IMR-90 (cell line): ENCODE measurements around the gene GPR62. TPM values are rescaled to one million over a fixed set of nuclear protein-coding genes. Genes with fewer than 3 reads are reported as not detected.

Experiments used
- ATAC-seq: fragments of 200-7000 bp; cut with Tn5 transposase; 2 replicates; pipeline ENCODE4 v1.9.1; 2020; ENCODE audit warnings: low read depth, mild to moderate bottlenecking, moderate library complexity
- BruUV-seq: library from RNA; stranded (reverse); fragments of 400-500 nt; replicated peaks from 2 replicates; lab custom pipeline; 2021; lab: Mats Ljungman, UMichigan
- CTCF ChIA-PET: fragments of 300-600 bp; formaldehyde crosslinking; extraction: SDS; loops from one replicate; lab custom pipeline; 2021; ENCODE audit warnings: antibody characterized with exemption; lab: Yijun Ruan, JAX
- POLR2A ChIA-PET: fragments of 300-600 bp; sonication (Branson Sonifier 250); formaldehyde crosslinking; loops from one replicate; lab custom pipeline; 2022; ENCODE audit warnings: antibody characterized with exemption; ENCODE audit not compliant: unreplicated experiment; lab: Charles Lee
- DNase-seq: peaks from one replicate; pipeline ENCODE4 v3.0.0; 2013
- H2AFZ ChIP-seq: replicated peaks from 2 replicates; pipeline ENCODE3; 2013; ENCODE audit warnings: low read length, mild to moderate bottlenecking; ENCODE audit not compliant: poor library complexity
- H2AK5ac ChIP-seq: 2 replicates; pipeline ENCODE4 v1.6.1; 2013; ENCODE audit warnings: low read depth, low read length, inconsistent platforms
- H2AK9ac ChIP-seq: replicated peaks from 2 replicates; pipeline ENCODE3; 2013; ENCODE audit warnings: mild to moderate bottlenecking, low read depth, low read length, moderate library complexity; ENCODE audit not compliant: poor library complexity
- H2BK120ac ChIP-seq: 2 replicates; pipeline ENCODE4 v1.6.1; 2013; ENCODE audit warnings: low read depth, low read length, inconsistent platforms
- H2BK15ac ChIP-seq: 3 replicates; pipeline ENCODE4 v1.6.1; 2013; ENCODE audit warnings: low read depth, low read length, inconsistent platforms
- H2BK20ac ChIP-seq: 2 replicates; pipeline ENCODE4 v1.6.1; 2013; ENCODE audit warnings: low read depth, mild to moderate bottlenecking, inconsistent platforms, low read length, moderate library complexity
- H2BK5ac ChIP-seq: 2 replicates; pipeline ENCODE4 v1.6.1; 2013; ENCODE audit warnings: mild to moderate bottlenecking, low read depth, low read length, inconsistent platforms; ENCODE audit not compliant: poor library complexity, severe bottlenecking
- H3K14ac ChIP-seq: replicated peaks from 2 replicates; pipeline ENCODE4 v1.6.1; 2013; ENCODE audit warnings: low read depth, low read length, inconsistent platforms
- H3K18ac ChIP-seq: 2 replicates; pipeline ENCODE4 v1.6.1; 2013; ENCODE audit warnings: low read depth, low read length, control low read depth
- H3K23ac ChIP-seq: 2 replicates; pipeline ENCODE4 v1.6.1; 2013; ENCODE audit warnings: low read depth, low read length, inconsistent platforms
- H3K27ac ChIP-seq: 2 replicates; pipeline ENCODE4 v1.5.1; 2013; ENCODE audit warnings: mild to moderate bottlenecking, control low read depth, low read length; ENCODE audit not compliant: insufficient read depth
- H3K27me3 ChIP-seq: 2 replicates; pipeline ENCODE4 v1.6.1; 2013; ENCODE audit warnings: low read length; ENCODE audit not compliant: control insufficient read depth, insufficient read depth
- H3K36me3 ChIP-seq: 2 replicates; pipeline ENCODE4 v1.6.1; 2013; ENCODE audit warnings: low read length, mixed read lengths; ENCODE audit not compliant: control insufficient read depth, insufficient read depth
- H3K4ac ChIP-seq: 2 replicates; pipeline ENCODE4 v1.6.1; 2013; ENCODE audit warnings: low read depth, low read length, inconsistent platforms
- H3K4me1 ChIP-seq: 2 replicates; pipeline ENCODE4 v1.6.1; 2013; ENCODE audit warnings: low read length, mixed read lengths; ENCODE audit not compliant: control insufficient read depth, insufficient read depth
- H3K4me2 ChIP-seq: 2 replicates; pipeline ENCODE4 v1.6.1; 2013; ENCODE audit warnings: low read depth, mild to moderate bottlenecking, control low read depth, low read length, moderate library complexity
- H3K4me3 ChIP-seq: 2 replicates; pipeline ENCODE4 v1.5.1; 2013; ENCODE audit warnings: low read depth, mild to moderate bottlenecking, control low read depth, low read length, moderate library complexity; ENCODE audit not compliant: insufficient read depth
- H3K56ac ChIP-seq: 2 replicates; pipeline ENCODE4 v1.6.1; 2013; ENCODE audit warnings: low read length, inconsistent platforms; ENCODE audit not compliant: insufficient read depth; ENCODE audit errors: extremely low read depth
- H3K79me1 ChIP-seq, 2 experiments: 2 replicates each; pipeline ENCODE4 v1.6.1; 2013; ENCODE audit warnings: low read length in 2 of 2, inconsistent platforms in 1 of 2, low read depth in 1 of 2
- H3K9ac ChIP-seq: 2 replicates; pipeline ENCODE4 v1.6.1; 2013; ENCODE audit warnings: low read depth, low read length, control low read depth
- H3K9me1 ChIP-seq: 2 replicates; pipeline ENCODE4 v1.6.1; 2013; ENCODE audit warnings: low read length, inconsistent platforms; ENCODE audit not compliant: insufficient read depth
- H3K9me3 ChIP-seq: 2 replicates; pipeline ENCODE4 v1.6.1; 2013; ENCODE audit warnings: low read length; ENCODE audit not compliant: control insufficient read depth, insufficient read depth
- H4K20me1 ChIP-seq: 2 replicates; pipeline ENCODE4 v1.6.1; 2013; ENCODE audit warnings: low read length, inconsistent platforms; ENCODE audit not compliant: insufficient read depth
- H4K5ac ChIP-seq: 2 replicates; pipeline ENCODE4 v1.6.1; 2013; ENCODE audit warnings: mild to moderate bottlenecking, low read depth, low read length, control low read depth
- H4K8ac ChIP-seq, 2 experiments: 2 replicates each; pipeline ENCODE4 v1.6.1; 2013; ENCODE audit warnings: low read depth in 2 of 2, low read length in 2 of 2, control low read depth in 1 of 2, inconsistent platforms in 1 of 2
- H4K91ac ChIP-seq: 2 replicates; pipeline ENCODE4 v1.6.1; 2013; ENCODE audit warnings: low read depth, low read length, inconsistent platforms; ENCODE audit not compliant: insufficient read depth
- FOS ChIP-seq: fragments of 150-350 bp; IDR thresholded peaks from 2 replicates; pipeline ENCODE4 v1.6.1; 2016; ENCODE audit warnings: low read depth, low read length
- MAFK ChIP-seq: IDR thresholded peaks from 2 replicates; pipeline ENCODE4 v1.6.1; 2012; ENCODE audit warnings: low read depth, low read length, improper control_type of control experiment
- MXI1 ChIP-seq: IDR thresholded peaks from 2 replicates; pipeline ENCODE4 v1.6.1; 2012; ENCODE audit warnings: low read depth, mild to moderate bottlenecking, low read length, moderate library complexity, borderline replicate concordance
- NFE2L2 ChIP-seq: fragments of 150-350 bp; IDR thresholded peaks from 2 replicates; pipeline ENCODE4 v1.6.1; 2016; ENCODE audit warnings: low read depth, mild to moderate bottlenecking, low read length
- POLR2A ChIP-seq: IDR thresholded peaks from 2 replicates; pipeline ENCODE4 v1.6.1; 2012; ENCODE audit warnings: mild to moderate bottlenecking, low read depth, low read length
- SMC3 ChIP-seq: fragments of 150-350 bp; IDR thresholded peaks from 2 replicates; pipeline ENCODE4 v1.6.1; 2016; ENCODE audit warnings: low read depth, mild to moderate bottlenecking, antibody characterized with exemption, low read length, moderate library complexity
- USF2 ChIP-seq: fragments of 150-350 bp; IDR thresholded peaks from 2 replicates; pipeline ENCODE4 v1.6.1; 2017; ENCODE audit warnings: mild to moderate bottlenecking, antibody characterized with exemption, low read length, low read depth
- WGBS, 2 experiments: methylation state at CpG; one replicate each; pipeline versions ENCODE4 v1.1.5 to v1.1.7; 2013; ENCODE audit warnings: missing lambda C conversion rate in 2 of 2; ENCODE audit not compliant: insufficient read length in 1 of 2; ENCODE audit errors: extremely low coverage in 2 of 2; 5-methylcytosine and 5-hydroxymethylcytosine counted together
- dilution Hi-C: fragments of 300-500 bp; cut with HindIII; formaldehyde crosslinking; loops from one replicate; pipeline ENCODE4 v1.14.3; 2018; ENCODE audit warnings: low sequenced_read_pairs; ENCODE audit not compliant: unreplicated experiment
- in situ Hi-C: fragments of 300-500 bp; cut with MboI; formaldehyde crosslinking; loops from 3 replicates; pipeline ENCODE4 v1.14.3; 2019; ENCODE audit warnings: low sequenced_read_pairs, inconsistent platforms, mixed read lengths
- intact Hi-C: fragments of 100-400 bp; cut with micrococcal nuclease; formaldehyde crosslinking; loops from 2 replicates; pipeline ENCODE4 v1.10.0; 2022
- polyA plus RNA-seq, 3 experiments: library from polyadenylated mRNA; depleted of rRNA; stranded (reverse); fragments of >200 nt; gene quantifications; 2 replicates each; pipeline ENCODE4 v1.2.3, GENCODE V29; 2012; ENCODE audit warnings: low replicate concordance in 1 of 3
- total RNA-seq: library from RNA; depleted of rRNA; stranded (reverse); fragments of >200 nt; gene quantifications from 2 replicates; pipeline ENCODE4 v1.2.3, GENCODE V29; 2012
- TF ChIP-seq, protein P1 (sequence below): conservative IDR thresholded peaks from 2 replicates; pipeline ENCODE4 v1.5.1; 2012; ENCODE audit warnings: mild to moderate bottlenecking, low read depth, low read length, improper control_type of control experiment

GPR62 gene
- total and polyA plus RNA-seq, 2 of the 4 experiments (the other 2 are of a cell fraction) = under 0.01 TPM; not detected in 1

GRCh38 chr3:51980253-51980652, 25.1 kb downstream of the GPR62 start:
- dilution Hi-C loops (no loop called here), intact Hi-C loops (no loop called here), in situ Hi-C loops (no loop called here)
- no TSS peak for BruUV-seq
- no peak for ATAC-seq
- Histone ChIP-seq H3K56ac (no peak overlapping the region), H3K4me1 (peaks cover 16% of the 10 kb centered on the region), H3K9ac (no peak overlapping the region), H3K27ac (no peak overlapping the region), H4K20me1 (peaks cover 7% of the 10 kb centered on the region), H3K18ac (no peak overlapping the region), H2AK5ac (no peak overlapping the region; the same call in 1 of the 2 replicates), H3K9me3 (no peaks in the 10 kb centered on the region), H3K4me3 (no peak overlapping the region), H3K9me1 (peaks cover 11% of the 10 kb centered on the region), H3K14ac (no peak overlapping the region), H3K4ac (no peak overlapping the region), H3K36me3 (no peaks in the 10 kb centered on the region), H2AFZ (no peak overlapping the region), H4K5ac (no peak overlapping the region), H4K8ac (no peak overlapping the region), H2AK9ac (no peak overlapping the region), H2BK20ac (no peak overlapping the region), H3K23ac (no peak overlapping the region), H2BK5ac (no peak overlapping the region), H3K27me3 (no peaks in the 10 kb centered on the region), H3K79me1 (peaks cover 5 to 45% of the 10 kb centered on the region in 2 experiments; a peak in 3 of 4 replicates), H3K4me2 (no peak overlapping the region), H2BK120ac (no peak overlapping the region), H4K91ac (no peak overlapping the region), H2BK15ac (no peak overlapping the region)
- POLR2A ChIA-PET = no interaction called here
- WGBS, 2 experiments = no CpG with 5 or more reads among the region's 10 CpGs
- DNase-seq = no peak
- CTCF ChIA-PET = no interaction called here
- TF ChIP-seq, protein P1, sequence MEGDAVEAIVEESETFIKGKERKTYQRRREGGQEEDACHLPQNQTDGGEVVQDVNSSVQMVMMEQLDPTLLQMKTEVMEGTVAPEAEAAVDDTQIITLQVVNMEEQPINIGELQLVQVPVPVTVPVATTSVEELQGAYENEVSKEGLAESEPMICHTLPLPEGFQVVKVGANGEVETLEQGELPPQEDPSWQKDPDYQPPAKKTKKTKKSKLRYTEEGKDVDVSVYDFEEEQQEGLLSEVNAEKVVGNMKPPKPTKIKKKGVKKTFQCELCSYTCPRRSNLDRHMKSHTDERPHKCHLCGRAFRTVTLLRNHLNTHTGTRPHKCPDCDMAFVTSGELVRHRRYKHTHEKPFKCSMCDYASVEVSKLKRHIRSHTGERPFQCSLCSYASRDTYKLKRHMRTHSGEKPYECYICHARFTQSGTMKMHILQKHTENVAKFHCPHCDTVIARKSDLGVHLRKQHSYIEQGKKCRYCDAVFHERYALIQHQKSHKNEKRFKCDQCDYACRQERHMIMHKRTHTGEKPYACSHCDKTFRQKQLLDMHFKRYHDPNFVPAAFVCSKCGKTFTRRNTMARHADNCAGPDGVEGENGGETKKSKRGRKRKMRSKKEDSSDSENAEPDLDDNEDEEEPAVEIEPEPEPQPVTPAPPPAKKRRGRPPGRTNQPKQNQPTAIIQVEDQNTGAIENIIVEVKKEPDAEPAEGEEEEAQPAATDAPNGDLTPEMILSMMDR = no peak
- TF ChIP-seq MXI1 (no peak), MAFK (no peak), NFE2L2 (no peak), POLR2A (no peak), FOS (no peak), SMC3 (no peak), USF2 (no peak)
